Measurements from ENCODE around the gene EHD4.

The EHD4 gene

GRCh38 chr15:41915255-41915994, 56.9 kb downstream of the EHD4 start:
- DNase-seq: no peak

GRCh38 chr15:41914411-41914810, 57.9 kb downstream of the EHD4 start:
- peak; percentile 39 for DNase-seq

- DNase-seq: peak; percentile 91
These were observed 59.1 kb downstream of the EHD4 start for GRCh38 chr15:41913256-41913655.

DNA sequence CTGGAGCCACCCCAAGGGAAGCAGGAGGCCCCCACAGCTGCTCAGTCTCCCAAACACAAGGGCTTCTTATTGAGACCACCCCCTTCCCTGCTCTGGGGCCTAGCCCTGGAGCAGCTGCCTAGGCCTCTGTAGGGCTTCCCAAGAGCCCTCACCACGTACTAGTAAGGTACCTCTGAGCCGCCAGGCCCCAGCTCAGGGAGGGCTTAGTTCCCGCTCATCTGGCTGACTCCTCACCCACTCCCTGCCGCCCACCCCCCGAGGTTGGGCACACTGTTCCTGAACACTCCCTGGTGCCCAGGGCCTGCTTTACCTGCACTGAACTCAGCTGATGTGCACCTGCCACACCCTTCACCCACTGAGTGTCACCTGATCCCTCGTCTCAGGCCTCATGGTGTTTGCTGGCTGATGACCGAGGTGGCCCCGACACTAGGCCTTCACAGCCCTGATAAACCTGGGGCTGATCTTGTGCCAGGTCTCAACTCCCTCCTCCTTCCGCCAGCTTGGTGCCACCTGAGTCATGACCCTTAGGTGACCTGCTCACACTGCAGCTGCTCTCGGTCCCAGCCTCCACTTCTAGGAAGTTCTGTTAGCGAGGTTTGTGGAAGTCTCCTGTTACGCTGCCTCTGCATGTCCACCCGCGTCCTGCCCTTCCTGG, 60.5 kb downstream of the EHD4 start:
- DNase-seq: no peak

GRCh38 chr15:41908736-41909461, 63.5 kb downstream of the EHD4 start:
- no peak for DNase-seq

DNA sequence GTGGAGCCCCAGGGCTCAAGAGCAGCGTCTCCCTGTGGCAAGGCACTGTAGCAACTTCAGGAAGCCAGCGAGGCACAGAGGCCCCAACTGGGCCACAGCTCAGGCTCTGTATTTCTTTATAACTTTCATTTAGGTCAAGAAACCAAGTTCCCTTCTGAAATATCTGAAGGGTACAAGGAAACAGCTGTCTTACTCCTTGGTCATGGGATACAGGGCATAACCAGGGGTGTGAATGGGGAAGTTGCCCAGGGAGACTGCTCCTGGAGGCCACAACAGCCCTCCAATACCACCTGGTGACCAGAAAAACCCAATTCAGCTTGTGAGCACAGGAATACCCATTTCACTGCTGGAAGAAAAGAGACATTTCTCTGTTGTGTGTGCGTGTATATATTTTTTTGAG, 65.2 kb downstream of the EHD4 start:
- no peak for DNase-seq

DNA sequence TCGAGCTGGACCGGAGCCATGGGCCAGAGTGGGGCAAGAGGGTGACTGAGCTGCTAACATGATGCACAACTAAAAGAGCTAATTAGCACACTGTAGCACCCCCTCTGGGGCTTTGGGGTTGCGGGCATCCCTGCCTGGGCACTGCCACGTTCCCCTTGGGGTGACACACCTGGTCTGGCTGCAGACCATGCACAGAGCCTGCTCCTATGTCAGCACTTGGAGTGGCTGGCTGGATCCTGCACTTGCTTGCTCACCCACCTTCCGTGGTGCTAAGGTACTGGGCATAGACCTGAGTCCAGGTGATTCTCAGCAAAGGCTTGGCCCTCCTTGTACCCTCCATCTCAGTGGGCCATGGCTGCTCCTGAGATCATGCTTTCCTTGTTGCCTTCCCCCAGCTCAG, 65.7 kb downstream of the EHD4 start:
- no peak for DNase-seq

DNA sequence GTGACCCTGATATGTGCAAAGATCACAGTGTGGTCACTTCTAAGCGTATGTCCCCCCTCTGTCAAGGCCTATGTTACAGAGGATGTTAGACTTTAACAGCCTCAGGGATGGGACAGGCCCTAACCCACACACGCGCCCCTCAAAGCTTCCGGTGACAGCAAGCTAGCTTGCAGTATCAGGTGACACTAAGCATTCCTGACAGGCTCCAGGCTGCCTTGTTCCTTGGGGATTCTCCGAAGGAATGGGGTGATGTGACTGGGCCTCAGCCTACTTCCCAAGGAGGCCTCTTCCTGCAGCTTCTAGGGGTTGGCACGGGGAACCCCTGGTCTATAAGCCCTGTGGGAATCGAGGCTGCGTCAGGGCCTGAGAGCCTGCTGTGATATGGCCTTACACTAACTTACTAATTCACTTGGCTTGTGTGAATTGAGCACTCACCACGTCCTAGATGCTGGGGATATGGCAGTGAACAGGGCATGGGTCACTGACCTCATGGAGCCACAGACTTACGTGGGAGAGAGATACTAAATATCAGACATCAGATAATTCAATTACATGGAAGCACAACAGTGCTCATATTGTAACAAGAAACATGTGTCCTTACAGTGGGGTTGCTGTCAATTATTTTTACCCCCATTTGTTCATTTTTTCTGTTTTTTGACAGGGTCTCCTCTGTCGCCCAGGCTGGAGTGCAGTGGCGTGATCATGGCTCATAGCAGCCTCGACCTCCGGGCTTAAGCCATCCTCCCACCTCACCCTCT, 67.1 kb downstream of the EHD4 start:
- no peak for DNase-seq

GRCh38 chr15:41904541-41905005, 67.8 kb downstream of the EHD4 start:
- DNase-seq: peak; percentile 94

GRCh38 chr15:41903782-41904181, 68.6 kb downstream of the EHD4 start:
- no peak for DNase-seq

DNA sequence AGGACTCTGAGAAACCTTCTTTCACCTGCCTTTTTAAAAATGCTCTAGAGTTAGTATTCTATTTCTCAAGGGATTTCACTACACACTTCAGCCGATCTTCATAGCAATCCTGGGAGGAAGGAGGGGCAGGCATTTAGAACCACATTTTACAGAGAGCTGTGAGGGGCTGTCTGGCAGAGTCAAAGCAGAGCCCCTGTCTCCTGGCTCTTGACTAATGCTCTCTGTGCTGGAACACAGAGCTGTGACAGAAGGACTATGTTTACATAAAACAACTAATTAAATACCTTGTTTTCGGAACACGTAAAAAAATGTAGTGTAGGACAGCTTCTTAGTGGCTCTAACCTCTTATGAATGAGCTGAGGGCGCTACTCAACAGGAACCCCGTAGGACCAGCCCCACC, 70.9 kb downstream of the EHD4 start:
- DNase-seq: no peak

DNA sequence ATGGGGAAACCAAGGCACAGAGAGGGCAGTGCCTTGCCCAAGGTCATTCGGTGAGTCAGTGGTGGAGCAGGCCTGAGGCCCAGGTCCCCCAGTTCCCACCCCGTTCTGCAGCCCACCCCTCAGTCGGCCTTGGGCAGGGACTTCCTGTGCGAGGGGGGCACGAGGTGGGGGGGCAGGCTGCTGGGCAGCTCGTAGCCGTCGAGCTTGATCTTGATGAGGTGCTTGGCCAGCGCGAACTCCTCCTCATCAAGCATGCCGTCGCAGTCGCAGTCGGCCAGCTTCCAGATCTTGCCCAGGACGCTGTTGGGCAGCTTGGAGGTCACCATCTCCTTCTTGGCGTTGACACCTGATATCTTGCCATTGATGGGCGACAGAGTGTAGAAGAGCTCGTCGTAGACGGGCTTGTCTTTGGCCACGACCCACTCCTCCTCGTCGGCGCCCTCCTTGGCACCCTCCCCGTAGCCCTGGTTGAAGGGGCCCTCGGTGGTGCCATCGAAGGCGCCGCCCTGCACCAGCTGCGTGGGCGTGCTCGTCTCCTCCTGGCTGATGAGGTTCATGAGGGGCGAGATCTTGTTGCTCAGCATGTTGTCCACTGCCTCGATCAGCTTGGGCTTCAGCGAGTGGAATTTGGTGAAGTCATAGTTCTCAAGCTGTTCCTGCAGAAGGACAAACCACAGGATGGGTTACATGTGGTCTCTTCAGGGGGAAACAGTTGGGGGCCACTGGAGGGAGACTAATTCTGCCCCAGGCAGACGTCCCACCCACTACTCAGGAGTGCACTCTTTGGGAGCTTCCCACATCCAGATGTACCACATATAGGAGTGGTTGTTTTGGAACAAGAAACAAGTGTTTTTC, 71.6 kb downstream of the EHD4 start:
- no peak for DNase-seq

- no peak for DNase-seq
These were observed 72.4 kb downstream of the EHD4 start for GRCh38 chr15:41899854-41900442.

DNA sequence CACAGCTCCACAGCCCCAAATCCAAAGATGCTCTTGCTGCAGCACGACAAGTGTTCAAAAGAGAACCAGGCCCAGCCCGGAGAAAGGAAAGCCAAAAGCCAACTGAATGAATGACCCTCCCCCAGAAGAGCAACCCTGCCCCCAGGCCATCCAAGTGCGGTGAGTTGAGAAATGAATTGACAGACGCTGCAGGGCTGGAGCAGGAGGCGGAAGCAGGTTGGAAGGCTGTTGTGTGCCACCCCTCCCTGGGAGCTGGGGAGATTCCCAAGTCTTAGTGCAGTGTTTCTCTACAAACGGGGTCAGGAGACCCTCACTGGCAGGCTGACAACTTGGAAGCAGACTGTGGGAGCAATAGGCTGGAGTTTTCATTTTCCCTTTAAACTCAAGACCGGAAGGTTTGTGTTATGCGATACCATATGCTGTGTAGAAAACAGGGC, 75.0 kb downstream of the EHD4 start:
- DNase-seq: peak; percentile 57

DNA sequence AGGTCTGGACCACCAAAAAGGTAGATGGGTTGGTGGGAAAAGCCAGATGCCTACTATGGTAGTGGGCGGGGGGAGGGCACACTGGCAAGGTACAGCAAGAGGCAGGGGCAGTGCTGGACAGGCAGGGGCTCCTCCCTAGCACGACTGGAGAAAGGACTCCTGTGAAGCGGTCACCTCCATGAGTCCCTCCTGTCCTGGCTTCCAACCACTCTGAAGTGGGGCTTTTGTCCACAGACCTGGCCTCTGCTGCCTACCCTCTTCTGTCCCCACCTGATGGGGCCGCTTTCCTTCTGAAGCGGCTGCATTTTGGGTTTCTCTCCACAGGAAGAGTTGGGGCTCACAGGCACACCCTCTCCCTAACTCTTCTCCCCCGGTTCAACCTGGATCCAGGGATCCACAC, 75.8 kb downstream of the EHD4 start:
- DNase-seq: no peak

DNA sequence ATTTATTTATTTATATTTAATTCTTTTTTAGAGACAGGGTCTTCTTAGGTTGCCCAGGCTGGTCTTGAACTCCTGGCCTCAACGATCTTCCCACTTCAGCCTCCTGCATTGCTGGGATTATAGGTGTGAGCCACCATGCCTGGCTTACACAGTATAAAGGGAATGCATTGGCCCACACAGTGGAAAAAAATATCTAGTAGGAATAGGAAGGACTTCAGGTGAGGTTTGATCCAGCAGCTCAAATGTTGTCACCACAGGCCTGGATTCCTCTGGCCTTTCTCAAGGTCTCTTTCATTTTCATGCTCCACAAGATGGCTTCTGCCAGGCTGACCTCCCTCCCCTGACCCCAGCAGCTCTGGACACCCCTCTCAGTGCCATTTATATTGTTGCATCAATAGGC, 76.4 kb downstream of the EHD4 start:
- DNase-seq: no peak

DNA sequence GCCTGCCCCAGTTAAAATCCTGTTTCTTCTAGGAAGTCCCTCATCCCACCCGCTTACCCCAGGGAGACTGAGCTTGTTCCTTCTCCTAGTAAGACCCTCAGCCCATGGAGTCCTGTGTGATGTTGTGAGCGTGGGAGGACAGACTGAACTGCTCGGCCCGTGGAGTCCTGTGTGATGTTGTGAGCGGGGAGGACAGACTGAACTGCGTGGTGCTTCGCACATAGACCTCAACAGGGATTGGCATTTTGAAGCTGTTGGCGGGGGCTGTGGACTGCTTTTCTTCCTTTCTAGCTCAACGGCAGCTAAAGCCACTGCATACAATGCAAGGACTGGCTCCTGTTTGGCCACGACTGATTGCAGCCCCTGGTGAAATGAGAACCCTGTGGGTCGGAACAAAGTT, 76.9 kb downstream of the EHD4 start:
- DNase-seq: no peak

GRCh38 chr15:41894791-41895463, 77.4 kb downstream of the EHD4 start:
- DNase-seq: no peak

- DNase-seq: no peak
These were observed 78.0 kb downstream of the EHD4 start for GRCh38 chr15:41894251-41894790.

- DNase-seq: no peak
These were observed 78.7 kb downstream of the EHD4 start, which contains the start of gene SPTBN5 for GRCh38 chr15:41893422-41894250. Gene SPTBN5 (minus strand): TSS chr15:41894053. CDS start chr15:41893497, 556 bp downstream.

All from eye (tissue), 1 donor.